ENCODE data around the gene UBFD1. TPM values are rescaled to one million over a fixed set of nuclear protein-coding genes. Genes with fewer than 3 reads are reported as not detected.

Gene UBFD1
- polyA plus RNA-seq, 4 donors = 4.6 to 39.7 (median 10.8) TPM

DNA sequence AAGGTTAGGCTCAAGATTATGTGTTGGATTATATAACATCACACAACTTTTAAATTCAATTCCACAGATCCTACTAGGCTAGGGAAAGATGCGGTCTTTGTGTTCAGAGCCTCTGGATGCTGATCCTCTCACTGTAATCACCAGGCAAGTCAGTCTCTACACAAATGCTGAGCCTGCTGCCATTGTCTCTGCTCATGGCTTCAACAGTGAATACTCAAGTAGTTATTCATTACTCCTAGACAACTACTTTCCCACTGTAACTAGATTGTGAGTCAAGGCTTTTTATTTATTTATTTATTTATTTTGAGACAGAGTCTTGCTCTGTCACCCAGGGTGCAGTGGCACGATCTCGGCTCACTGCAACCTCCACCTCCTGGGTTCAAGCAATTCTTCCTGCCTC, 54.4 kb downstream of the UBFD1 start:
- no peaks in the 10 kb centered on the region for H3K27me3 ChIP-seq (ENCODE audit: control insufficient read depth in 3 of 3, insufficient read depth in 3 of 3, low read length in 3 of 3)
- no peak overlapping the region for H3K27ac ChIP-seq (ENCODE audit: low read depth in 1 of 3, low read length in 2 of 3)
- no peaks in the 10 kb centered on the region for H3K4me1 ChIP-seq (ENCODE audit: control insufficient read depth in 3 of 3, insufficient read depth in 2 of 3, low read depth in 1 of 3, low read length in 2 of 3)
- H3K36me3 ChIP-seq (ENCODE audit: control insufficient read depth in 3 of 3, insufficient read depth in 2 of 3, low read depth in 1 of 3, low read length in 3 of 3) = peaks cover 7 to 23% (median 10%) of the 10 kb centered on the region in 3 donors
- no peaks in the 10 kb centered on the region for H3K9me3 ChIP-seq (ENCODE audit: control insufficient read depth in 2 of 2, insufficient read depth in 1 of 2, low read depth in 1 of 2, low read length in 1 of 2)
- 98 to 100% (median 99%) methylated on average over 3 of the region's 3 CpGs for WGBS, 3 donors
- DNase-seq = no peak
- no peak for FAIRE-seq
- H3K4me3 ChIP-seq (ENCODE audit: low read depth in 1 of 3, low read length in 3 of 3) = no peak overlapping the region

GRCh38 chr16:23615805-23616204, 58.3 kb downstream of the UBFD1 start:
- Histone ChIP-seq H3K4me3 (ENCODE audit: low read depth in 1 of 3, low read length in 3 of 3) (no peak overlapping the region), H3K9me3 (ENCODE audit: control insufficient read depth in 2 of 2, insufficient read depth in 1 of 2, low read depth in 1 of 2, low read length in 1 of 2) (no peaks in the 10 kb centered on the region), H3K36me3 (ENCODE audit: control insufficient read depth in 3 of 3, insufficient read depth in 2 of 3, low read depth in 1 of 3, low read length in 3 of 3) (peaks cover 5 to 31% (median 15%) of the 10 kb centered on the region in 3 donors), H3K4me1 (ENCODE audit: control insufficient read depth in 3 of 3, insufficient read depth in 2 of 3, low read depth in 1 of 3, low read length in 2 of 3) (no peaks in the 10 kb centered on the region), H3K27me3 (ENCODE audit: control insufficient read depth in 3 of 3, insufficient read depth in 3 of 3, low read length in 3 of 3) (no peaks in the 10 kb centered on the region), H3K27ac (ENCODE audit: low read depth in 1 of 3, low read length in 2 of 3) (no peak overlapping the region)
- FAIRE-seq = no peak
- DNase-seq = peak in 1 of 2 donors; percentile 4
- WGBS, 3 donors = 80 to 93% (median 88%) methylated on average over 9 of the region's 9 CpGs

Other genes starting within 250 kb of the UBFD1 start
- gene COG7, start 104.5 kb upstream of the UBFD1 start, polyA plus RNA-seq = 10 to 100 TPM; 15.7 to 21.9 (median 17.3) TPM
- gene GGA2, start 47.2 kb upstream of the UBFD1 start, polyA plus RNA-seq = 100 to 1,000 TPM in 1 of 4 donors, 10 to 100 TPM in 1, 1 to 10 TPM in 2; 9.2 to 107 (median 11.1) TPM
- gene EARS2, start 377 bp upstream of the UBFD1 start, polyA plus RNA-seq = 10 to 100 TPM in 2 of 4 donors, 1 to 10 TPM in 2; 2.4 to 26.2 (median 11.9) TPM
- gene NDUFAB1, start 38.6 kb downstream of the UBFD1 start, polyA plus RNA-seq = 100 to 1,000 TPM; 105 to 335 (median 268) TPM
- 10 to 100 TPM; 10.3 to 19.6 (median 14.0) TPM for gene PALB2, start 83.6 kb downstream of the UBFD1 start, polyA plus RNA-seq
- 10 to 100 TPM; 12.2 to 55.8 (median 20.3) TPM for gene DCTN5, start 83.7 kb downstream of the UBFD1 start, polyA plus RNA-seq
- 10 to 100 TPM in 2 of 4 donors, 1 to 10 TPM in 2; 1.9 to 48.2 (median 9.8) TPM for gene PLK1, start 121.2 kb downstream of the UBFD1 start, polyA plus RNA-seq
- gene ERN2, start 155.5 kb downstream of the UBFD1 start, polyA plus RNA-seq = 10 to 100 TPM in 2 of 4 donors, 1 to 10 TPM in 2; 5.4 to 38.8 (median 17.8) TPM
- 100 to 1,000 TPM; 144 to 416 (median 298) TPM for gene CHP2, start 197.3 kb downstream of the UBFD1 start, polyA plus RNA-seq